ENCODE results near the gene FHIT.

GRCh38 chr3:60948488-60948887 is 302.8 kb downstream of the FHIT start:
- TF ChIP-seq POLR2A (IDR thresholded peaks at IDR 0.05) (no peak), CTCF (IDR thresholded peaks at IDR 0.05) (no peak)
